Measurements from ENCODE around the gene FILIP1. TPM values are rescaled to one million over a fixed set of nuclear protein-coding genes. Genes with fewer than 3 reads are reported as not detected.

Gene FILIP1
- total RNA-seq, 1 donor from 2014 or later, result 0.69 TPM

DNA sequence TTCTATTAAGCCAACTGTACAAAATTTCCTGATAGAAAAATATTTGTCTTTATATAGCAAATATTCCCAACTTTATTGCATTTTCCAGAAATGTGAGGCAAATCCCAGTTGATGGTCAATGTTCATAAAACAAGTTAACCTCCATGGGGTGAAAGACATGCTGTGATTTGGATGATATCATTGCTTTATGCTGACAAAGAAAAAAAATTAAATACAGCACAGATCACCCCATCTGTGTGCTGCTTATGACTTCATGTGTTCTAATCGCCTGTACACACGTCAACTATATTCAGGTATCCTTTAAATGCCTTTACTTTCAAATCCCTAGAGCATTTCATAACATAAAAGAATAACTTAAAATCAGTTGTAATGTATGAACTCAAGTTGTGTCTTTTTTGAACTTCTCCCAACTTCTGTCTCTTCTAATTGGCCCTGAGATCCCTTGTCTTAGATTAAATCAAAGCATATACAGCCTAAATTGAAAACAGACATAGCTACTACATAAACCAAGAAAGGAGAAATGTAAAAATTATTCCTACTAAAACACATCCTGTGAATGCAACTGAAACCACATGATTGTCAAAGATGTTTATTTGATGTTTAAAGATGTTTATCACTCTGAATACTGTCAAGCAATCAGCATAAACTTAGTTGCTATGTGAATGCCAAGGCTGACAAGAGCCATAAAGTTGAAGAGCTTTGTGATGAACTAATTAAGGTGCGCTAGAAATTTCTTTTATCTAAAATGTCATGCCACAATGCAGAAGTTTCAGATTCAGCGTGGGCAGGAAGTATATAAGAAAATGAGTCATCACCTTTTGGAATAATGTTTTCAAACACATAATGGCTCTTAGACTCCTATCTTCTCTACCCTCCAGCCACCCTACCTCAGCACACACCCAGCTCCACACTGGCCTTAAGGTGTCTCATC is 68.7 kb downstream of the FILIP1 start:
- no peak for DNase-seq
- Mint-ChIP-seq H3K36me3 (ENCODE audit: unreplicated experiment) (no peaks in the 10 kb centered on the region), H3K4me3 (ENCODE audit: unreplicated experiment) (no peak overlapping the region), H3K27me3 (ENCODE audit: unreplicated experiment) (no peaks in the 10 kb centered on the region), H3K4me1 (ENCODE audit: low read depth, unreplicated experiment) (no peaks in the 10 kb centered on the region), H3K27ac (ENCODE audit: unreplicated experiment) (no peak overlapping the region), H3K9me3 (ENCODE audit: unreplicated experiment) (no peaks in the 10 kb centered on the region)
- no peak for TF ChIP-seq CTCF (IDR thresholded peaks at IDR 0.05; ENCODE audit: partially characterized antibody, unreplicated experiment)

DNA sequence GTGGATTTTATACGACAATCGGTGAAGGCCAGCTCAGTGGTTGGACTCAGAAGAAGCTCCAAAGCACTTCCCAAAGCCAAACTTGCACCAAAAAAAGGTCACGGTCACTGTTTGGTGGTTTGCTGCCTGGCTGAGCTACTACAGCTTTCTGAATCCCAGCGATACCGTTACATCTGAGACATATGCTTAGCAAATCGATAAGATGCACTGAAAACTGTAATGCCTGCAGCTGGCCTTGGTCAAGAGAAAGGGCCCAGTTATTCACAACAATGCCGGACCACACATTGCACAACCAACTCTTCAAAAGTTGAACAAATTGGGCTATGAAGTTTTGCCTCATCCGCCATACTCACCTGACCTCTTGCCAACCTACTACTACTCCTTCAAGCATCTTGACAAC is 70.2 kb downstream of the FILIP1 start:
- DNase-seq, result no peak
- Mint-ChIP-seq H3K27ac (ENCODE audit: unreplicated experiment) (no peak overlapping the region), H3K4me3 (ENCODE audit: unreplicated experiment) (no peak overlapping the region), H3K27me3 (ENCODE audit: unreplicated experiment) (no peaks in the 10 kb centered on the region), H3K4me1 (ENCODE audit: low read depth, unreplicated experiment) (no peaks in the 10 kb centered on the region), H3K36me3 (ENCODE audit: unreplicated experiment) (no peaks in the 10 kb centered on the region), H3K9me3 (ENCODE audit: unreplicated experiment) (no peaks in the 10 kb centered on the region)
- no peak for TF ChIP-seq CTCF (IDR thresholded peaks at IDR 0.05; ENCODE audit: partially characterized antibody, unreplicated experiment)

- Mint-ChIP-seq H3K27ac (ENCODE audit: unreplicated experiment) (no peak overlapping the region), H3K27me3 (ENCODE audit: unreplicated experiment) (no peaks in the 10 kb centered on the region), H3K36me3 (ENCODE audit: unreplicated experiment) (no peaks in the 10 kb centered on the region), H3K9me3 (ENCODE audit: unreplicated experiment) (no peaks in the 10 kb centered on the region), H3K4me1 (ENCODE audit: low read depth, unreplicated experiment) (no peaks in the 10 kb centered on the region), H3K4me3 (ENCODE audit: unreplicated experiment) (no peak overlapping the region)
- no peak for DNase-seq
- no peak for TF ChIP-seq CTCF (IDR thresholded peaks at IDR 0.05; ENCODE audit: partially characterized antibody, unreplicated experiment)
Observed at GRCh38 chr6:75422024-75422639, 71.5 kb downstream of the FILIP1 start.

GRCh38 chr6:75421316-75422023 is 72.1 kb downstream of the FILIP1 start:
- Mint-ChIP-seq H3K4me1 (ENCODE audit: low read depth, unreplicated experiment) (no peaks in the 10 kb centered on the region), H3K9me3 (ENCODE audit: unreplicated experiment) (no peaks in the 10 kb centered on the region), H3K4me3 (ENCODE audit: unreplicated experiment) (no peak overlapping the region), H3K36me3 (ENCODE audit: unreplicated experiment) (no peaks in the 10 kb centered on the region), H3K27ac (ENCODE audit: unreplicated experiment) (no peak overlapping the region), H3K27me3 (ENCODE audit: unreplicated experiment) (no peaks in the 10 kb centered on the region)
- DNase-seq, result no peak
- TF ChIP-seq CTCF (IDR thresholded peaks at IDR 0.05; ENCODE audit: partially characterized antibody, unreplicated experiment), result no peak

Measured in glutamatergic neuron (in vitro differentiated cells).